Activated T-cell treated with anti-CD3 and anti-CD28 coated beads, Interleukin-2, amount 50 U/mL, for 72 hours (primary cell): ENCODE data around the gene TRAPPC2B. TPM values are rescaled to one million over a fixed set of nuclear protein-coding genes. Genes with fewer than 3 reads are reported as not detected.

ENCODE experiments used
- ATAC-seq, 2 donors: fragments of 150-1000 bp; cut with Tn5 transposase; replicated peaks in 1 of 2; 2 replicates each; pipeline ENCODE4 v1.10.0; 2021; ENCODE audit warnings: moderate library complexity in 2 of 2, mild to moderate bottlenecking in 1 of 2
- DNase-seq, 2 donors: peaks; one replicate each; pipeline ENCODE4 v3.0.0; 2021 to 2022; ENCODE audit warnings: mixed read lengths in 1 of 2
- H3K27ac Mint-ChIP-seq: one replicate; pipeline ENCODE4 v1.8.0; 2022; ENCODE audit warnings: mild to moderate bottlenecking, moderate library complexity, mixed read lengths
- H3K27me3 Mint-ChIP-seq: one replicate; pipeline ENCODE4 v1.8.0; 2022; ENCODE audit warnings: low read depth, mixed read lengths
- H3K36me3 Mint-ChIP-seq, 2 donors: one replicate each; pipeline ENCODE4 v1.8.0; 2022; ENCODE audit warnings: mixed read lengths in 2 of 2, mild to moderate bottlenecking in 1 of 2; ENCODE audit not compliant: insufficient read depth in 2 of 2
- H3K4me1 Mint-ChIP-seq: one replicate; pipeline ENCODE4 v1.8.0; 2022; ENCODE audit warnings: low read depth, mixed read lengths
- H3K4me3 Mint-ChIP-seq, 2 donors: one replicate each; pipeline ENCODE4 v1.8.0; 2022; ENCODE audit warnings: mild to moderate bottlenecking in 2 of 2, mixed read lengths in 2 of 2, moderate library complexity in 2 of 2
- H3K9me3 Mint-ChIP-seq, 2 donors: one replicate each; pipeline ENCODE4 v1.8.0; 2022; ENCODE audit warnings: mixed read lengths in 2 of 2
- total RNA-seq, 2 donors: library from RNA; stranded (reverse); gene quantifications; one replicate each; pipeline ENCODE4 v1.2.3, GENCODE V29; 2022

Gene TRAPPC2B
- total RNA-seq = 1 to 10 TPM; 7.3 to 8.5 TPM

- H3K9me3 Mint-ChIP-seq = peaks cover 13 to 14% of the 10 kb centered on the region in 2 donors
- ATAC-seq = peak; percentile 96
- peaks cover 26 to 34% of the 10 kb centered on the region in 2 donors for H3K36me3 Mint-ChIP-seq
- H3K4me3 Mint-ChIP-seq = peak within 1 kb of the TSS; percentile 96 to 97
- H3K27me3 Mint-ChIP-seq = no peaks in the 10 kb centered on the region
- H3K27ac Mint-ChIP-seq = peak within 1 kb of the TSS; percentile 86
- peaks cover 20% of the 10 kb centered on the region for H3K4me1 Mint-ChIP-seq
- peak; percentile 98 for DNase-seq
Measured at GRCh38 chr19:57362997-57363687, at the start of gene TRAPPC2B, which contains the start of gene ZNF547. Gene TRAPPC2B, plus strand, starts transcription at chr19:57363551. Its CDS starts 1,283 bp downstream, at chr19:57364834. Gene ZNF547, plus strand, starts transcription at chr19:57363551. Its CDS starts 5,005 bp downstream, at chr19:57368556.

DNA sequence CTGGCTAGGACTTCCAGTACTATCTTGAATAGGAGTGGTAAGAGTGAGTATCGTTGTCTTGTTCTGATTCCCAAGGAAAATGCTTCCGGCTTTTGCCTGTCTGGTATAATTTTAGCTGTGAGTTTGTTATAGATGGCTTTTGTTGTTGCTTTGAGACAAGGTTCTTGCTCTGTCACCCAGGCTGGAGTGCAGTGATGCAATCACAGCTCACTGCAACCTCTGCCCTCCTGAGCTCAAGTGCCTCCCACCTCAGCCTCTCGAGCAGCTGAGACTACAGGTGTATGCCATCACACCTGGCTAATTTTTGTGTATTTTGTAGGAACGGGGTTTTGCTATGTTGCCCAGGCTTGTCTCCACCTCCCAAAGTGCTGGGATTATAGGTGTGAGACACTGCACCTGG lies 49.2 kb upstream of the TRAPPC2B start:
- no peak overlapping the region for H3K4me3 Mint-ChIP-seq
- H3K4me1 Mint-ChIP-seq = no peaks in the 10 kb centered on the region
- H3K27me3 Mint-ChIP-seq = peaks cover 31% of the 10 kb centered on the region
- no peak overlapping the region for H3K27ac Mint-ChIP-seq
- peaks cover 6 to 19% of the 10 kb centered on the region in 2 donors for H3K9me3 Mint-ChIP-seq
- peaks cover 16 to 25% of the 10 kb centered on the region in 2 donors for H3K36me3 Mint-ChIP-seq
- no peak for ATAC-seq
- no peak for DNase-seq

DNA sequence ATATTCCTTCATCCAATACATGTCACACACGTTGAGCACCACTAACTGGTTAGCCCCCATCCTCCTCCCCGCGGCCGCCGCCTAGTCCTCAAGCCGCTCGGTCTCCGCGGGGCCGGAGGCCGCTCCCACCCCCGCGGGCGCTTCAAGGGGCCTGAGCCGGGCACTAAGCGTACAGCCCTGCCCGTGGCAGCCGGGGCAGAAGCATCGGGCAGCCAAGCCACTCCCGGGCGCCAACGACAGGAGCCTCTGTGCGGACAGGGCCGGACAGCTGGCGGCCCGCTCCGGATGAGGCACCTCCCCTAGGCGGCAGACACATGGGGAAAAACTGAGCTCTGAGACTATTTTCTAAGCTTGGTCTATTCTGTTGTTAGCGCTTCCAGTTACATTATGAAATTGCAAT lies 45.8 kb upstream of the TRAPPC2B start:
- ATAC-seq = no peak
- no peak for DNase-seq
- Mint-ChIP-seq H3K36me3 (peaks cover 23 to 30% of the 10 kb centered on the region in 2 donors), H3K9me3 (peaks cover 4 to 17% of the 10 kb centered on the region in 2 donors), H3K4me1 (peaks cover 24% of the 10 kb centered on the region), H3K27me3 (peaks cover 31% of the 10 kb centered on the region), H3K4me3 (no peak overlapping the region), H3K27ac (no peak overlapping the region)

- H3K27me3 Mint-ChIP-seq = peaks cover 23% of the 10 kb centered on the region
- H3K4me1 Mint-ChIP-seq = peaks cover 28% of the 10 kb centered on the region
- peaks cover 36 to 51% of the 10 kb centered on the region in 2 donors for H3K36me3 Mint-ChIP-seq
- H3K9me3 Mint-ChIP-seq = peaks cover 5 to 19% of the 10 kb centered on the region in 2 donors
- H3K27ac Mint-ChIP-seq = peak overlapping the region; percentile 97
- DNase-seq (no peak), ATAC-seq (peak in 1 of 2 donors; percentile 1)
- H3K4me3 Mint-ChIP-seq = peak overlapping the region; percentile 82 to 92
Measured at GRCh38 chr19:57319869-57320179, 43.5 kb upstream of the TRAPPC2B start.

GRCh38 chr19:57320180-57321084 lies 42.9 kb upstream of the TRAPPC2B start, which contains the start of gene ZNF543:
Gene ZNF543, plus strand, starts transcription at chr19:57320472. Its CDS starts 382 bp downstream, at chr19:57320854.
- Mint-ChIP-seq H3K27ac (peak within 1 kb of the TSS; percentile 97), H3K4me1 (peaks cover 28% of the 10 kb centered on the region), H3K36me3 (peaks cover 38 to 51% of the 10 kb centered on the region in 2 donors), H3K9me3 (peaks cover 7 to 19% of the 10 kb centered on the region in 2 donors), H3K27me3 (peaks cover 18% of the 10 kb centered on the region), H3K4me3 (peak within 1 kb of the TSS; percentile 82 to 92)
- ATAC-seq (peak; percentile 98 to 99), DNase-seq (peak; percentile 95 to 96)

- H3K9me3 Mint-ChIP-seq = peaks cover 6 to 13% of the 10 kb centered on the region in 2 donors
- H3K4me1 Mint-ChIP-seq = peaks cover 28% of the 10 kb centered on the region
- peaks cover 12% of the 10 kb centered on the region for H3K27me3 Mint-ChIP-seq
- peak overlapping the region; percentile 82 to 92 for H3K4me3 Mint-ChIP-seq
- no peak for ATAC-seq
- H3K36me3 Mint-ChIP-seq = peaks cover 42 to 53% of the 10 kb centered on the region in 2 donors
- no peak for DNase-seq
- H3K27ac Mint-ChIP-seq = peak overlapping the region; percentile 97
Measured at GRCh38 chr19:57321116-57321515, 42.2 kb upstream of the TRAPPC2B start.

DNA sequence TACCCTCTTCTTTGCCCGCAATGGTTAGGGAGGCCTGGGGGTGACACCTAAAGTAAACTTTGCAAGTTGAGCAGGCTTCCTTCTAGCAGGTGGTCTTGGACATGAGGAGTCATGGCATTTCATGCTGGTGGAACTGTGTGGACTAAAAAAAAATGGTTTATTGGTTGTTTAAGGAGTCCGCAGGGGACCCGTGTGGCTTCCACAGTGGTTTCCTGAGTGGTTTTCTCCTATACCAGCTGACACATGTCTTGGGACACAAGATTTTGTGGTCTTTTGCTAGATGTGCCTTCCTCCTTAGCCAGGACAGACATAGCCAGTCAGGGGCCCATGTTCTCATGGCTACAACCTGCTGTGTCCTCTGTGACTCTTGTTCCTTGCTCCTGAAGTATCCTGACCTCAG lies 41.6 kb upstream of the TRAPPC2B start:
- peaks cover 5 to 12% of the 10 kb centered on the region in 2 donors for H3K9me3 Mint-ChIP-seq
- no peak overlapping the region for H3K27ac Mint-ChIP-seq
- ATAC-seq (no peak), DNase-seq (no peak)
- H3K36me3 Mint-ChIP-seq = peaks cover 45 to 55% of the 10 kb centered on the region in 2 donors
- H3K4me3 Mint-ChIP-seq = peak overlapping the region; percentile 82 to 92
- H3K4me1 Mint-ChIP-seq = peaks cover 28% of the 10 kb centered on the region
- peaks cover 5% of the 10 kb centered on the region for H3K27me3 Mint-ChIP-seq

DNA sequence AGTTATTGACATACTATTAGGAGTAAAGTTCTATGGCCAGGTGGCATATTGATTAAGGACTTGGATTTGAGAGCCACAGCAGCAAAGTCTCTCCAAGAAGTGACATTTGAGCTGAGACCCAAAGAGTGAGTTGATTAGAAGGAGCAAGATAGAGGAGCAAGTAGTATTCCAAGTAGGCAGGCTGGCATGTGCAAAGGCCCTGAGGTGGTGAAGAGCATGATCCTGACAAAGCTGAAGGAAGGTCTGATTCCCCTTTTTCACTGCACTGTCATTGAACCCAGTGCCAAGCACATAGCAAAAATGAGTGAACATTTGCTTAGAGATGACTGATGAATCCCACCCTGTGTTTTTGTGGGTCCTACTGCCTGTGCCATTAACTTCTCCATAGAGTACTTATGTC lies 38.4 kb upstream of the TRAPPC2B start:
- Mint-ChIP-seq H3K4me3 (no peak overlapping the region), H3K36me3 (peaks cover 63 to 80% of the 10 kb centered on the region in 2 donors), H3K4me1 (peaks cover 22% of the 10 kb centered on the region), H3K27ac (no peak overlapping the region), H3K9me3 (peaks cover 5 to 21% of the 10 kb centered on the region in 2 donors), H3K27me3 (no peaks in the 10 kb centered on the region)
- no peak for ATAC-seq
- DNase-seq = no peak

GRCh38 chr19:57327993-57328392 lies 35.4 kb upstream of the TRAPPC2B start:
- Mint-ChIP-seq H3K27me3 (no peaks in the 10 kb centered on the region), H3K9me3 (peaks cover 3 to 14% of the 10 kb centered on the region in 2 donors), H3K4me3 (no peak overlapping the region), H3K4me1 (no peaks in the 10 kb centered on the region), H3K27ac (no peak overlapping the region), H3K36me3 (peaks cover 45 to 76% of the 10 kb centered on the region in 2 donors)
- DNase-seq (no peak), ATAC-seq (no peak)

- Mint-ChIP-seq H3K36me3 (peaks cover 7 to 42% of the 10 kb centered on the region in 2 donors), H3K9me3 (peaks cover 5 to 9% of the 10 kb centered on the region in 2 donors), H3K4me3 (no peak overlapping the region)
Measured at GRCh38 chr19:57334191-57334590, 29.2 kb upstream of the TRAPPC2B start.

DNA sequence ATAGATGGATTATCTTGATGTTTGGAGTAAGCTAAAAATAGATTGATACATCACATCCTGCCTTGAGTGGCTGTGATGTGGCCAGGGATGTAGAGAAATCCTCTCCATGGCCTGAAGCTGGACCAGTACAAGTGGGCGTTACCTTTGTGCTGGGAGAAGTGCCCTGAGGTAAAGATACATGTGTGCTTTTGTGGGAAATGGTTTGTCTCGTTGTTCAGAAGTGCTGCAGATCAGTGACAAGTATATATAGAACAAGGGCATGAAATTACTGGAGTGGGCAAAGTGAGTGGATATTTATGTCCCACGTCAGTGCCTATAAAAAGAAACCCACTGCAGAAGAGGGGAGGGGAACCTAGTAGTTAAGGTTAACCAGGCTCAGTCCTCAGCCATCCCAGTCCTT lies 24.5 kb upstream of the TRAPPC2B start:
- ATAC-seq = no peak
- H3K27me3 Mint-ChIP-seq = no peaks in the 10 kb centered on the region
- DNase-seq = no peak
- H3K27ac Mint-ChIP-seq = no peak overlapping the region
- no peaks in the 10 kb centered on the region for H3K4me1 Mint-ChIP-seq
- H3K4me3 Mint-ChIP-seq = no peak overlapping the region
- peaks cover 6 to 23% of the 10 kb centered on the region in 2 donors for H3K36me3 Mint-ChIP-seq
- H3K9me3 Mint-ChIP-seq = peaks cover 13 to 14% of the 10 kb centered on the region in 2 donors

More at GRCh38 chr19:57334191-57334590, 29.2 kb upstream of the TRAPPC2B start:
- no peak overlapping the region for H3K27ac Mint-ChIP-seq
- ATAC-seq = no peak
- DNase-seq = no peak
- no peaks in the 10 kb centered on the region for H3K4me1 Mint-ChIP-seq
- H3K27me3 Mint-ChIP-seq = no peaks in the 10 kb centered on the region

GRCh38 chr19:57342582-57342981 lies 20.8 kb upstream of the TRAPPC2B start:
- H3K4me3 Mint-ChIP-seq = no peak overlapping the region
- peaks cover 9 to 12% of the 10 kb centered on the region in 2 donors for H3K9me3 Mint-ChIP-seq
- no peak overlapping the region for H3K27ac Mint-ChIP-seq
- no peak for DNase-seq
- no peaks in the 10 kb centered on the region for H3K4me1 Mint-ChIP-seq
- ATAC-seq = no peak
- peaks cover 1 to 7% of the 10 kb centered on the region in 2 donors for H3K36me3 Mint-ChIP-seq
- H3K27me3 Mint-ChIP-seq = no peaks in the 10 kb centered on the region

DNA sequence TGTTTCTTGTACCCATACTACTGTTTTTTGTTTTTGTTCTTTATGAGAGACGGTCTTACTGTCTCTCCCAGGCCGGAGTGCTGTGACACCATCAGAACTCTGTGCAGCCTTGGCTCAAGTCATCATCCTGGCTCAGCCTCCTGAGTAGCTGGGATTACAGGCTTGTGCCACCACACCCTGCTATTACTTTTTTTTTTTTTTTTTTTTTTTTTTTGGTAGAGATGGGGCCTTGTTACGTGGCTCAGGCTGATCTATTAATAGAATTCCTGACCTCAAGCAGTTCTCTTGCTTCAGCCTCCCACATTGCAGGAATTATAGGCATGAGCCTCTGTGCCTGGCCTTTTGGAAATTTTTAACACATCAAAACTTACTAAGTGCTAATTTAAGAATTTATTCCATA lies 15.2 kb upstream of the TRAPPC2B start:
- ATAC-seq = no peak
- no peak for DNase-seq
- H3K9me3 Mint-ChIP-seq = peaks cover 14 to 15% of the 10 kb centered on the region in 2 donors
- peaks cover 29% of the 10 kb centered on the region for H3K4me1 Mint-ChIP-seq
- no peak overlapping the region for H3K27ac Mint-ChIP-seq
- H3K27me3 Mint-ChIP-seq = no peaks in the 10 kb centered on the region
- H3K36me3 Mint-ChIP-seq = peaks cover 25 to 28% of the 10 kb centered on the region in 2 donors
- H3K4me3 Mint-ChIP-seq = no peak overlapping the region
